GM23338 (cell line): Measurements from ENCODE around the gene REST. TPM values are rescaled to one million over a fixed set of nuclear protein-coding genes. Genes with fewer than 3 reads are reported as not detected.

Experiments
- ATAC-seq: fragments of 200-7000 bp; cut with Tn5 transposase; 3 replicates; pipeline ENCODE4 v1.9.1; 2020
- DNase-seq: peaks from one replicate; pipeline ENCODE4 v3.0.0-alpha.2; 2015; ENCODE audit warnings: low spot score
- H2AFZ ChIP-seq: fragments of 200-600 bp; sonication (generic); 2 replicates; pipeline ENCODE4 v1.8.0; 2016; ENCODE audit warnings: antibody characterized with exemption, mild to moderate bottlenecking, moderate library complexity
- H3F3A ChIP-seq: fragments of 200-600 bp; sonication (generic); replicated peaks from 2 replicates; pipeline ENCODE4 v1.8.0; 2017; ENCODE audit warnings: antibody characterized with exemption, mixed run types, low read depth
- H3K27ac ChIP-seq: fragments of 200-600 bp; sonication (generic); 2 replicates; pipeline ENCODE4 v1.6.1; 2016; ENCODE audit warnings: low read depth
- H3K27me3 ChIP-seq: fragments of 200-600 bp; sonication (generic); 2 replicates; pipeline ENCODE4 v1.8.0; 2016; ENCODE audit warnings: mild to moderate bottlenecking, mixed run types, moderate library complexity; ENCODE audit not compliant: insufficient read depth
- H3K36me3 ChIP-seq: fragments of 200-600 bp; sonication (generic); 2 replicates; pipeline ENCODE4 v1.8.0; 2016; ENCODE audit warnings: mild to moderate bottlenecking; ENCODE audit not compliant: insufficient read depth
- H3K4me1 ChIP-seq: fragments of 200-600 bp; sonication (generic); 2 replicates; pipeline ENCODE4 v1.8.0; 2016; ENCODE audit warnings: mild to moderate bottlenecking, moderate library complexity; ENCODE audit not compliant: insufficient read depth
- H3K4me2 ChIP-seq: fragments of 200-600 bp; sonication (generic); 2 replicates; pipeline ENCODE4 v1.7.1; 2017; ENCODE audit warnings: mixed run types
- H3K4me3 ChIP-seq: fragments of 200-600 bp; sonication (generic); 2 replicates; pipeline ENCODE4 v1.6.1; 2016; ENCODE audit warnings: mixed run types
- H3K79me2 ChIP-seq: fragments of 200-600 bp; sonication (generic); replicated peaks from 2 replicates; pipeline ENCODE4 v1.8.0; 2017; ENCODE audit warnings: mild to moderate bottlenecking; ENCODE audit not compliant: insufficient read depth
- H3K9me2 ChIP-seq: fragments of 200-600 bp; sonication (generic); 2 replicates; pipeline ENCODE4 v1.8.0; 2017; ENCODE audit not compliant: insufficient read depth
- H4K20me1 ChIP-seq: fragments of 200-600 bp; sonication (generic); replicated peaks from 2 replicates; pipeline ENCODE4 v1.8.0; 2017; ENCODE audit warnings: mild to moderate bottlenecking; ENCODE audit not compliant: insufficient read depth
- H3K27ac Mint-ChIP-seq: 2 replicates; pipeline ENCODE4 v1.8.0; 2020; ENCODE audit warnings: inconsistent platforms, mild to moderate bottlenecking, moderate library complexity, mixed read lengths
- H3K27me3 Mint-ChIP-seq: 3 replicates; pipeline ENCODE4 v1.8.0; 2022; ENCODE audit warnings: low read depth, mild to moderate bottlenecking, moderate library complexity, mixed read lengths, inconsistent platforms; ENCODE audit not compliant: insufficient read depth, poor library complexity
- H3K36me3 Mint-ChIP-seq: 3 replicates; pipeline ENCODE4 v1.8.0; 2021; ENCODE audit warnings: low read depth, mild to moderate bottlenecking, inconsistent platforms, moderate library complexity, mixed read lengths
- H3K4me1 Mint-ChIP-seq: 3 replicates; pipeline ENCODE4 v1.8.0; 2020; ENCODE audit warnings: mild to moderate bottlenecking, inconsistent platforms, mixed read lengths
- H3K4me3 Mint-ChIP-seq: 3 replicates; pipeline ENCODE4 v1.8.0; 2021; ENCODE audit warnings: moderate library complexity, mild to moderate bottlenecking, inconsistent platforms, mixed read lengths
- H3K9me3 Mint-ChIP-seq: 3 replicates; pipeline ENCODE4 v1.8.0; 2020; ENCODE audit warnings: moderate library complexity, mild to moderate bottlenecking, inconsistent platforms, mixed read lengths
- CREB1 ChIP-seq: fragments of 250-450 bp; sonication (Bioruptor Pico); IDR thresholded peaks from 2 replicates; pipeline ENCODE4 v1.5.0; 2020; ENCODE audit warnings: low read depth, mild to moderate bottlenecking, moderate library complexity
- EZH2 ChIP-seq: fragments of 200-600 bp; sonication (generic); IDR thresholded peaks from one replicate; pipeline ENCODE4 v1.8.0; 2017; ENCODE audit warnings: antibody characterized with exemption, mild to moderate bottlenecking, low read depth; ENCODE audit not compliant: unreplicated experiment
- EZH2phosphoT487 ChIP-seq: fragments of 200-600 bp; sonication (generic); IDR thresholded peaks from one replicate; pipeline ENCODE4 v1.8.1; 2018; ENCODE audit warnings: antibody characterized with exemption; ENCODE audit not compliant: unreplicated experiment
- JUNB ChIP-seq: IDR thresholded peaks from one replicate; pipeline ENCODE4 v1.6.1; 2016; ENCODE audit warnings: antibody characterized with exemption; ENCODE audit not compliant: unreplicated experiment
- NANOG ChIP-seq: IDR thresholded peaks from 2 replicates; pipeline ENCODE4 v1.6.1; 2016; ENCODE audit warnings: antibody characterized with exemption, borderline replicate concordance
- POLR2AphosphoS5 ChIP-seq: IDR thresholded peaks from 2 replicates; pipeline ENCODE4 v1.6.1; 2016; ENCODE audit warnings: antibody characterized with exemption, low read depth
- STAT1 ChIP-seq: IDR thresholded peaks from one replicate; pipeline ENCODE4 v1.6.1; 2016; ENCODE audit warnings: antibody characterized with exemption; ENCODE audit not compliant: unreplicated experiment
- ZNF114 ChIP-seq: fragments of 250-450 bp; sonication (Bioruptor Pico); IDR thresholded peaks from 2 replicates; pipeline ENCODE4 v1.5.0; 2020; ENCODE audit warnings: mild to moderate bottlenecking, moderate library complexity
- ZNF331 ChIP-seq: fragments of 250-450 bp; sonication (Bioruptor Pico); IDR thresholded peaks from 2 replicates; pipeline ENCODE4 v1.5.0; 2020; ENCODE audit warnings: low read depth, mild to moderate bottlenecking, moderate library complexity
- polyA plus RNA-seq: library from polyadenylated mRNA; unstranded; fragments of >200 nt; fragmentation: Nextera tagmentation; extraction: Ambion mirVana; gene quantifications from 2 replicates; pipeline ENCODE4 v1.2.1, GENCODE V29; 2016
- total RNA-seq: library from RNA; depleted of rRNA; stranded (reverse); fragments of >200 nt; shearing (Covaris generic); gene quantifications from 2 replicates; pipeline ENCODE4 v1.2.3, GENCODE V29; 2014
- TF ChIP-seq, protein P1 (sequence below), 2 experiments: fragments of 200-600 bp in 1 of 2; sonication (generic) in 1 of 2; conservative IDR thresholded peaks; 2 replicates each; pipeline versions ENCODE4 v1.5.1 to v1.6.1; 2016 to 2017; ENCODE audit warnings: antibody characterized with exemption in 2 of 2, low read depth in 2 of 2, mild to moderate bottlenecking in 2 of 2, moderate library complexity in 1 of 2
- TF ChIP-seq, protein P2 (sequence below): IDR thresholded peaks from one replicate; pipeline ENCODE4 v1.6.1; 2018; ENCODE audit warnings: antibody characterized with exemption; ENCODE audit not compliant: unreplicated experiment
- TF ChIP-seq, protein P3 (sequence below): fragments of 250-450 bp; sonication (Bioruptor Pico); IDR thresholded peaks from 2 replicates; pipeline ENCODE4 v1.5.0; 2020; ENCODE audit warnings: mild to moderate bottlenecking, moderate library complexity
- TF ChIP-seq, protein P4 (sequence below): IDR thresholded peaks from 2 replicates; pipeline ENCODE4 v1.6.1; 2016; ENCODE audit warnings: antibody characterized with exemption

The REST gene
- total and polyA plus RNA-seq, 2 experiments from 2014 or later, result 44.7 to 61.5 TPM

DNA sequence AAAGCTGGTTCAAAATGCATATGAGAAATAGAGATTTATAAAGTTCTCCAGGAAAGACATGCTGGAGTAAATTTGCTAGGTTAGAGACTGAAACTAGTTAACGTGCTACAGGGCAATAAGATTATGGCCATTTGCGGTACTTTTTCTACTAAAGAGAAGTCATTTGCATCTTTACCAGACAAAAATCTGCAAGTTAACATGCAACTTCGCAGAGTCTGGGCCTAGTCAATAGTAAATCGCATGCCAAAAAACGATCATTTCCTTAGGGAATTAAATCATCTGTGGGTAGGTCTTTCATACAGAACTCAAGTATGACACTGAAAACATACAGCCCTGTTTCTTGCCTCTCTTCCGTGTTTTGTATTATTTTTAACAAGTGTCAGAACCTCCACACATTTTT, 32.8 kb upstream of the REST start:
- H3K4me3 Mint-ChIP-seq, result peak overlapping the region; percentile 37
- DNase-seq (no peak), ATAC-seq (no peak)
- H3K27ac Mint-ChIP-seq, result peak overlapping the region; percentile 61
- Histone ChIP-seq H3K4me1 (peaks cover 18% of the 10 kb centered on the region), H3K4me2 (peak overlapping the region; percentile 61), H3K27ac (peak overlapping the region; percentile 84), H3K36me3 (no peaks in the 10 kb centered on the region), H3K27me3 (no peaks in the 10 kb centered on the region), H3F3A (no peaks in the 10 kb centered on the region; the same call in 1 of the 2 replicates), H3K4me3 (peak overlapping the region; percentile 20; the same call in 1 of the 2 replicates), H4K20me1 (no peaks in the 10 kb centered on the region), H3K9me2 (no peaks in the 10 kb centered on the region), H2AFZ (peak overlapping the region; percentile 12; the same call in 1 of the 2 replicates), H3K79me2 (no peaks in the 10 kb centered on the region)
- H3K9me3 Mint-ChIP-seq, result no peaks in the 10 kb centered on the region; the same call in 2 of the 3 replicates
- no peaks in the 10 kb centered on the region for H3K36me3 Mint-ChIP-seq
- H3K27me3 Mint-ChIP-seq, result peaks cover 3% of the 10 kb centered on the region
- peaks cover 22% of the 10 kb centered on the region for H3K4me1 Mint-ChIP-seq
- TF ChIP-seq POLR2AphosphoS5, result no peak
- TF ChIP-seq EZH2phosphoT487, result no peak
- no peak for TF ChIP-seq EZH2
- TF ChIP-seq, protein P1, sequence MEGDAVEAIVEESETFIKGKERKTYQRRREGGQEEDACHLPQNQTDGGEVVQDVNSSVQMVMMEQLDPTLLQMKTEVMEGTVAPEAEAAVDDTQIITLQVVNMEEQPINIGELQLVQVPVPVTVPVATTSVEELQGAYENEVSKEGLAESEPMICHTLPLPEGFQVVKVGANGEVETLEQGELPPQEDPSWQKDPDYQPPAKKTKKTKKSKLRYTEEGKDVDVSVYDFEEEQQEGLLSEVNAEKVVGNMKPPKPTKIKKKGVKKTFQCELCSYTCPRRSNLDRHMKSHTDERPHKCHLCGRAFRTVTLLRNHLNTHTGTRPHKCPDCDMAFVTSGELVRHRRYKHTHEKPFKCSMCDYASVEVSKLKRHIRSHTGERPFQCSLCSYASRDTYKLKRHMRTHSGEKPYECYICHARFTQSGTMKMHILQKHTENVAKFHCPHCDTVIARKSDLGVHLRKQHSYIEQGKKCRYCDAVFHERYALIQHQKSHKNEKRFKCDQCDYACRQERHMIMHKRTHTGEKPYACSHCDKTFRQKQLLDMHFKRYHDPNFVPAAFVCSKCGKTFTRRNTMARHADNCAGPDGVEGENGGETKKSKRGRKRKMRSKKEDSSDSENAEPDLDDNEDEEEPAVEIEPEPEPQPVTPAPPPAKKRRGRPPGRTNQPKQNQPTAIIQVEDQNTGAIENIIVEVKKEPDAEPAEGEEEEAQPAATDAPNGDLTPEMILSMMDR (conservative IDR thresholded peaks at IDR 0.05; ENCODE audit: low read depth in 2 of 2), result no peak
- no peak for TF ChIP-seq ZNF331 (CRISPR knock-in tag)
- no peak for TF ChIP-seq JUNB
- TF ChIP-seq, protein P2, sequence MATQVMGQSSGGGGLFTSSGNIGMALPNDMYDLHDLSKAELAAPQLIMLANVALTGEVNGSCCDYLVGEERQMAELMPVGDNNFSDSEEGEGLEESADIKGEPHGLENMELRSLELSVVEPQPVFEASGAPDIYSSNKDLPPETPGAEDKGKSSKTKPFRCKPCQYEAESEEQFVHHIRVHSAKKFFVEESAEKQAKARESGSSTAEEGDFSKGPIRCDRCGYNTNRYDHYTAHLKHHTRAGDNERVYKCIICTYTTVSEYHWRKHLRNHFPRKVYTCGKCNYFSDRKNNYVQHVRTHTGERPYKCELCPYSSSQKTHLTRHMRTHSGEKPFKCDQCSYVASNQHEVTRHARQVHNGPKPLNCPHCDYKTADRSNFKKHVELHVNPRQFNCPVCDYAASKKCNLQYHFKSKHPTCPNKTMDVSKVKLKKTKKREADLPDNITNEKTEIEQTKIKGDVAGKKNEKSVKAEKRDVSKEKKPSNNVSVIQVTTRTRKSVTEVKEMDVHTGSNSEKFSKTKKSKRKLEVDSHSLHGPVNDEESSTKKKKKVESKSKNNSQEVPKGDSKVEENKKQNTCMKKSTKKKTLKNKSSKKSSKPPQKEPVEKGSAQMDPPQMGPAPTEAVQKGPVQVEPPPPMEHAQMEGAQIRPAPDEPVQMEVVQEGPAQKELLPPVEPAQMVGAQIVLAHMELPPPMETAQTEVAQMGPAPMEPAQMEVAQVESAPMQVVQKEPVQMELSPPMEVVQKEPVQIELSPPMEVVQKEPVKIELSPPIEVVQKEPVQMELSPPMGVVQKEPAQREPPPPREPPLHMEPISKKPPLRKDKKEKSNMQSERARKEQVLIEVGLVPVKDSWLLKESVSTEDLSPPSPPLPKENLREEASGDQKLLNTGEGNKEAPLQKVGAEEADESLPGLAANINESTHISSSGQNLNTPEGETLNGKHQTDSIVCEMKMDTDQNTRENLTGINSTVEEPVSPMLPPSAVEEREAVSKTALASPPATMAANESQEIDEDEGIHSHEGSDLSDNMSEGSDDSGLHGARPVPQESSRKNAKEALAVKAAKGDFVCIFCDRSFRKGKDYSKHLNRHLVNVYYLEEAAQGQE, result no peak
- TF ChIP-seq, protein P3, sequence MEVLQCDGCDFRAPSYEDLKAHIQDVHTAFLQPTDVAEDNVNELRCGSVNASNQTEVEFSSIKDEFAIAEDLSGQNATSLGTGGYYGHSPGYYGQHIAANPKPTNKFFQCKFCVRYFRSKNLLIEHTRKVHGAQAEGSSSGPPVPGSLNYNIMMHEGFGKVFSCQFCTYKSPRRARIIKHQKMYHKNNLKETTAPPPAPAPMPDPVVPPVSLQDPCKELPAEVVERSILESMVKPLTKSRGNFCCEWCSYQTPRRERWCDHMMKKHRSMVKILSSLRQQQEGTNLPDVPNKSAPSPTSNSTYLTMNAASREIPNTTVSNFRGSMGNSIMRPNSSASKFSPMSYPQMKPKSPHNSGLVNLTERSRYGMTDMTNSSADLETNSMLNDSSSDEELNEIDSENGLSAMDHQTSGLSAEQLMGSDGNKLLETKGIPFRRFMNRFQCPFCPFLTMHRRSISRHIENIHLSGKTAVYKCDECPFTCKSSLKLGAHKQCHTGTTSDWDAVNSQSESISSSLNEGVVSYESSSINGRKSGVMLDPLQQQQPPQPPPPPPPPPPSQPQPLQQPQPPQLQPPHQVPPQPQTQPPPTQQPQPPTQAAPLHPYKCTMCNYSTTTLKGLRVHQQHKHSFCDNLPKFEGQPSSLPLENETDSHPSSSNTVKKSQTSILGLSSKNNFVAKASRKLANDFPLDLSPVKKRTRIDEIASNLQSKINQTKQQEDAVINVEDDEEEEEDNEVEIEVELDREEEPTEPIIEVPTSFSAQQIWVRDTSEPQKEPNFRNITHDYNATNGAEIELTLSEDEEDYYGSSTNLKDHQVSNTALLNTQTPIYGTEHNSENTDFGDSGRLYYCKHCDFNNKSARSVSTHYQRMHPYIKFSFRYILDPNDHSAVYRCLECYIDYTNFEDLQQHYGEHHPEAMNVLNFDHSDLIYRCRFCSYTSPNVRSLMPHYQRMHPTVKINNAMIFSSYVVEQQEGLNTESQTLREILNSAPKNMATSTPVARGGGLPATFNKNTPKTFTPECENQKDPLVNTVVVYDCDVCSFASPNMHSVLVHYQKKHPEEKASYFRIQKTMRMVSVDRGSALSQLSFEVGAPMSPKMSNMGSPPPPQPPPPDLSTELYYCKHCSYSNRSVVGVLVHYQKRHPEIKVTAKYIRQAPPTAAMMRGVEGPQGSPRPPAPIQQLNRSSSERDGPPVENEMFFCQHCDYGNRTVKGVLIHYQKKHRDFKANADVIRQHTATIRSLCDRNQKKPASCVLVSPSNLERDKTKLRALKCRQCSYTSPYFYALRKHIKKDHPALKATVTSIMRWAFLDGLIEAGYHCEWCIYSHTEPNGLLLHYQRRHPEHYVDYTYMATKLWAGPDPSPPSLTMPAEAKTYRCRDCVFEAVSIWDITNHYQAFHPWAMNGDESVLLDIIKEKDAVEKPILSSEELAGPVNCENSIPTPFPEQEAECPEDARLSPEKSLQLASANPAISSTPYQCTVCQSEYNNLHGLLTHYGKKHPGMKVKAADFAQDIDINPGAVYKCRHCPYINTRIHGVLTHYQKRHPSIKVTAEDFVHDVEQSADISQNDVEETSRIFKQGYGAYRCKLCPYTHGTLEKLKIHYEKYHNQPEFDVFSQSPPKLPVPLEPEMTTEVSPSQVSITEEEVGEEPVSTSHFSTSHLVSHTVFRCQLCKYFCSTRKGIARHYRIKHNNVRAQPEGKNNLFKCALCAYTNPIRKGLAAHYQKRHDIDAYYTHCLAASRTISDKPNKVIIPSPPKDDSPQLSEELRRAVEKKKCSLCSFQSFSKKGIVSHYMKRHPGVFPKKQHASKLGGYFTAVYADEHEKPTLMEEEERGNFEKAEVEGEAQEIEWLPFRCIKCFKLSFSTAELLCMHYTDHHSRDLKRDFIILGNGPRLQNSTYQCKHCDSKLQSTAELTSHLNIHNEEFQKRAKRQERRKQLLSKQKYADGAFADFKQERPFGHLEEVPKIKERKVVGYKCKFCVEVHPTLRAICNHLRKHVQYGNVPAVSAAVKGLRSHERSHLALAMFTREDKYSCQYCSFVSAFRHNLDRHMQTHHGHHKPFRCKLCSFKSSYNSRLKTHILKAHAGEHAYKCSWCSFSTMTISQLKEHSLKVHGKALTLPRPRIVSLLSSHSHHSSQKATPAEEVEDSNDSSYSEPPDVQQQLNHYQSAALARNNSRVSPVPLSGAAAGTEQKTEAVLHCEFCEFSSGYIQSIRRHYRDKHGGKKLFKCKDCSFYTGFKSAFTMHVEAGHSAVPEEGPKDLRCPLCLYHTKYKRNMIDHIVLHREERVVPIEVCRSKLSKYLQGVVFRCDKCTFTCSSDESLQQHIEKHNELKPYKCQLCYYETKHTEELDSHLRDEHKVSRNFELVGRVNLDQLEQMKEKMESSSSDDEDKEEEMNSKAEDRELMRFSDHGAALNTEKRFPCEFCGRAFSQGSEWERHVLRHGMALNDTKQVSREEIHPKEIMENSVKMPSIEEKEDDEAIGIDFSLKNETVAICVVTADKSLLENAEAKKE (CRISPR knock-in tag), result no peak
- TF ChIP-seq CREB1, result no peak
- no peak for TF ChIP-seq NANOG
- TF ChIP-seq, protein P4, sequence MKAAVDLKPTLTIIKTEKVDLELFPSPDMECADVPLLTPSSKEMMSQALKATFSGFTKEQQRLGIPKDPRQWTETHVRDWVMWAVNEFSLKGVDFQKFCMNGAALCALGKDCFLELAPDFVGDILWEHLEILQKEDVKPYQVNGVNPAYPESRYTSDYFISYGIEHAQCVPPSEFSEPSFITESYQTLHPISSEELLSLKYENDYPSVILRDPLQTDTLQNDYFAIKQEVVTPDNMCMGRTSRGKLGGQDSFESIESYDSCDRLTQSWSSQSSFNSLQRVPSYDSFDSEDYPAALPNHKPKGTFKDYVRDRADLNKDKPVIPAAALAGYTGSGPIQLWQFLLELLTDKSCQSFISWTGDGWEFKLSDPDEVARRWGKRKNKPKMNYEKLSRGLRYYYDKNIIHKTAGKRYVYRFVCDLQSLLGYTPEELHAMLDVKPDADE, result no peak
- TF ChIP-seq ZNF114 (CRISPR knock-in tag), result no peak
- no peak for TF ChIP-seq STAT1
